Endodermal cell (in vitro differentiated cells): ENCODE results near the gene CDH23. TPM values are rescaled to one million over a fixed set of nuclear protein-coding genes. Genes with fewer than 3 reads are reported as not detected.
A peak's percentile ranks its signal among the peaks of the same experiment; 100 is the strongest.

Experiments used
- DNase-seq: peaks from one replicate; pipeline ENCODE4 v3.0.0-alpha.2; 2017
- H3K27ac ChIP-seq: 2 replicates; pipeline ENCODE4 v1.5.1; 2013; ENCODE audit warnings: mild to moderate bottlenecking, low read depth, low read length, moderate library complexity
- H3K27me3 ChIP-seq: 2 replicates; pipeline ENCODE4 v1.6.1; 2013; ENCODE audit warnings: mild to moderate bottlenecking, low read length, moderate library complexity; ENCODE audit not compliant: insufficient read depth, control insufficient read depth, poor library complexity, severe bottlenecking
- H3K36me3 ChIP-seq: 2 replicates; pipeline ENCODE4 v1.7.0; 2013; ENCODE audit warnings: mild to moderate bottlenecking, low read length, moderate library complexity; ENCODE audit not compliant: control insufficient read depth, insufficient read depth
- H3K4me1 ChIP-seq: one replicate; pipeline ENCODE4 v1.7.0; 2013; ENCODE audit warnings: low read length; ENCODE audit not compliant: control insufficient read depth, insufficient read depth
- H3K4me3 ChIP-seq: 2 replicates; pipeline ENCODE4 v1.5.1; 2013; ENCODE audit warnings: mild to moderate bottlenecking, low read length, moderate library complexity
- H3K9ac ChIP-seq: 2 replicates; pipeline ENCODE4 v1.6.1; 2013; ENCODE audit warnings: mild to moderate bottlenecking, low read length, moderate library complexity; ENCODE audit not compliant: poor library complexity, severe bottlenecking; ENCODE audit errors: extremely low read depth
- H3K9me3 ChIP-seq: 2 replicates; pipeline ENCODE4 v1.6.1; 2013; ENCODE audit warnings: mild to moderate bottlenecking, low read length, moderate library complexity; ENCODE audit not compliant: control insufficient read depth
- H3K27ac Mint-ChIP-seq: 2 replicates; pipeline ENCODE4 v1.8.0; 2020; ENCODE audit warnings: mixed read lengths
- H3K27me3 Mint-ChIP-seq: 2 replicates; pipeline ENCODE4 v1.8.0; 2021; ENCODE audit warnings: mild to moderate bottlenecking, mixed read lengths; ENCODE audit not compliant: insufficient read depth
- H3K36me3 Mint-ChIP-seq: 2 replicates; pipeline ENCODE4 v1.8.0; 2020; ENCODE audit warnings: low read depth, mixed read lengths
- H3K4me1 Mint-ChIP-seq: 2 replicates; pipeline ENCODE4 v1.8.0; 2020; ENCODE audit warnings: mixed read lengths
- H3K4me3 Mint-ChIP-seq: 2 replicates; pipeline ENCODE4 v1.8.0; 2020; ENCODE audit warnings: mild to moderate bottlenecking, moderate library complexity, mixed read lengths
- H3K9me3 Mint-ChIP-seq: 2 replicates; pipeline ENCODE4 v1.8.0; 2020; ENCODE audit warnings: mild to moderate bottlenecking, mixed read lengths
- WGBS, 2 experiments: methylation state at CpG; one replicate each; pipeline versions ENCODE4 v1.1.5 to v1.1.7; 2013; ENCODE audit warnings: missing lambda C conversion rate in 2 of 2, mixed read lengths in 1 of 2; ENCODE audit not compliant: insufficient coverage in 1 of 2, insufficient read length in 1 of 2; 5-methylcytosine and 5-hydroxymethylcytosine counted together
- total RNA-seq, 2 donors: library from RNA; stranded (reverse); fragmentation: NEBNext Ultra II Directional in 1 of 2; extraction: Animal tissue kit (Norgen Biotek cat#: 25700) in 1 of 2; gene quantifications; 2 replicates in 1 of 2; 3 replicates in 1 of 2; pipeline ENCODE4 v1.2.1, GENCODE V29; 2021
- TF ChIP-seq, protein P1 (sequence below): fragments of 200-600 bp; sonication (generic); conservative IDR thresholded peaks from 2 replicates; pipeline ENCODE4 v1.5.0; 2021; ENCODE audit warnings: antibody characterized with exemption, mild to moderate bottlenecking

Gene CDH23
- total RNA-seq, 2 donors from 2014 or later: 2.1 to 4.2 TPM

GRCh38 chr10:71359364-71360046 is 37.2 kb upstream of the CDH23 start:
- Mint-ChIP-seq H3K4me1 (no peaks in the 10 kb centered on the region), H3K9me3 (no peaks in the 10 kb centered on the region), H3K27me3 (no peaks in the 10 kb centered on the region), H3K36me3 (peaks cover 41% of the 10 kb centered on the region), H3K27ac (peak overlapping the region; percentile 75), H3K4me3 (no peak overlapping the region)
- Histone ChIP-seq H3K9ac (no peak overlapping the region), H3K4me3 (no peak overlapping the region), H3K27me3 (no peaks in the 10 kb centered on the region), H3K9me3 (no peaks in the 10 kb centered on the region), H3K27ac (no peak overlapping the region), H3K36me3 (no peaks in the 10 kb centered on the region), H3K4me1 (no peaks in the 10 kb centered on the region)
- TF ChIP-seq, protein P1, sequence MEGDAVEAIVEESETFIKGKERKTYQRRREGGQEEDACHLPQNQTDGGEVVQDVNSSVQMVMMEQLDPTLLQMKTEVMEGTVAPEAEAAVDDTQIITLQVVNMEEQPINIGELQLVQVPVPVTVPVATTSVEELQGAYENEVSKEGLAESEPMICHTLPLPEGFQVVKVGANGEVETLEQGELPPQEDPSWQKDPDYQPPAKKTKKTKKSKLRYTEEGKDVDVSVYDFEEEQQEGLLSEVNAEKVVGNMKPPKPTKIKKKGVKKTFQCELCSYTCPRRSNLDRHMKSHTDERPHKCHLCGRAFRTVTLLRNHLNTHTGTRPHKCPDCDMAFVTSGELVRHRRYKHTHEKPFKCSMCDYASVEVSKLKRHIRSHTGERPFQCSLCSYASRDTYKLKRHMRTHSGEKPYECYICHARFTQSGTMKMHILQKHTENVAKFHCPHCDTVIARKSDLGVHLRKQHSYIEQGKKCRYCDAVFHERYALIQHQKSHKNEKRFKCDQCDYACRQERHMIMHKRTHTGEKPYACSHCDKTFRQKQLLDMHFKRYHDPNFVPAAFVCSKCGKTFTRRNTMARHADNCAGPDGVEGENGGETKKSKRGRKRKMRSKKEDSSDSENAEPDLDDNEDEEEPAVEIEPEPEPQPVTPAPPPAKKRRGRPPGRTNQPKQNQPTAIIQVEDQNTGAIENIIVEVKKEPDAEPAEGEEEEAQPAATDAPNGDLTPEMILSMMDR: no peak
- 91 to 93% methylated on average over 7 to 9 of the region's 9 CpGs for WGBS, 2 experiments
- DNase-seq: no peak

DNA sequence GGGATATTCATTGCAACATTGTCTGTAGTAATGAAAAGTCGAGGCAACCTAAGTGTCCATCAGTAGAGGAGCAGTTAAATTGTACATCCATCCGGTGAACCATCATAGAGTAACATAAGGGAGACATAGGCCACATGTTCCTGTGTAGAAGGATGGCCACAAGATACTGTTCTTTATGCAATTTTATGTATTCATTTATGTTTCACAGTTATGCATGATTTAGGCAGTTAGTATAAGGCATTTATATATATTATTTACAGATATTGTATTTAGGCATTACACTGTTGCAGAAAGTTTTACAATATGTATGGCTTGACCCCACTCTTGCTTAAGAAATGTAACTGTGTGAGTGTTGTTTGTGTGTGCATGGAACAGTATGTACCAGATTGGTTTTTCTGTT is 36.0 kb upstream of the CDH23 start:
- no peaks in the 10 kb centered on the region for H3K27me3 Mint-ChIP-seq

DNA sequence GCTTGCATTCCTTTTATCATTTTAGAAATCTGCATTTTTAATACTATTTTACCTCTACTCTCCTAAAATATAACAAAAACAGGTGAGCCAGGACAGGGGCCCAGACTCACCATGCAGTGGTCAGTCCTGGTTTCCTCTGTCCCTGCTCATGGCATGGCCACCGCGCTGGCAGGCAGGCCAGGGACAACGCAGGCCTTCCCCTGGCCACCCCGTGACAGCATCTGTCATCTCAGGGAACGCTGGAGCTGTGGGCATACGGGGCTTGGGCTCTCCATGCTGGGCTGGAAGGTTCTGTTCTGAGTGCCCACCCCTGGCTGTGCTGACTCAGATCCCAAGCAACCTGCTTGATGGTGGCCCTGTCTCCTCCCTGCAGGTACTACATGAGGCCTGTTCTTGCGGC is 35.1 kb upstream of the CDH23 start:
- no peak overlapping the region for H3K4me3 ChIP-seq
- TF ChIP-seq, protein P1: no peak
- Mint-ChIP-seq H3K27me3 (no peaks in the 10 kb centered on the region), H3K27ac (no peak overlapping the region), H3K4me1 (no peaks in the 10 kb centered on the region), H3K4me3 (no peak overlapping the region), H3K9me3 (no peaks in the 10 kb centered on the region), H3K36me3 (peaks cover 31% of the 10 kb centered on the region)
- 94 to 100% methylated on average over 6 to 7 of the region's 7 CpGs for WGBS, 2 experiments
- no peak for DNase-seq
- H3K27me3 ChIP-seq: no peaks in the 10 kb centered on the region
- H3K4me1 ChIP-seq: no peaks in the 10 kb centered on the region
- no peaks in the 10 kb centered on the region for H3K36me3 ChIP-seq
- H3K27ac ChIP-seq: no peak overlapping the region
- H3K9ac ChIP-seq: no peak overlapping the region
- H3K9me3 ChIP-seq: no peaks in the 10 kb centered on the region

More for the DNA sequence above, 36.0 kb upstream of the CDH23 start:
- H3K9me3 ChIP-seq: no peaks in the 10 kb centered on the region
- H3K4me1 ChIP-seq: no peaks in the 10 kb centered on the region
- H3K4me1 Mint-ChIP-seq: no peaks in the 10 kb centered on the region
- no peak overlapping the region for H3K27ac ChIP-seq
- H3K4me3 ChIP-seq: no peak overlapping the region
- no peak overlapping the region for H3K4me3 Mint-ChIP-seq
- no peaks in the 10 kb centered on the region for H3K27me3 ChIP-seq
- peaks cover 38% of the 10 kb centered on the region for H3K36me3 Mint-ChIP-seq
- DNase-seq: no peak
- 90 to 100% methylated on average over 1 to 2 of the region's 2 CpGs for WGBS, 2 experiments
- H3K9ac ChIP-seq: no peak overlapping the region
- no peaks in the 10 kb centered on the region for H3K36me3 ChIP-seq
- H3K27ac Mint-ChIP-seq: no peak overlapping the region
- no peaks in the 10 kb centered on the region for H3K9me3 Mint-ChIP-seq
- TF ChIP-seq, protein P1: no peak
